Liver (tissue), 9 donors: Measurements from ENCODE around the gene ADISSP. TPM values are rescaled to one million over a fixed set of nuclear protein-coding genes. Genes with fewer than 3 reads are reported as not detected.

ENCODE experiments used
- DNase-seq: peaks from one replicate; pipeline ENCODE4 v3.0.0-alpha.2; 2017; ENCODE audit warnings: low spot score
- H3K27ac ChIP-seq, 2 donors: one replicate each; pipeline ENCODE4 v1.7.0; 2013; ENCODE audit warnings: inconsistent platforms in 2 of 2, low read length in 2 of 2, control low read depth in 1 of 2, low read depth in 1 of 2, mild to moderate bottlenecking in 1 of 2
- H3K27me3 ChIP-seq, 4 donors: one replicate each; pipeline versions ENCODE4 v1.6.1 to v1.7.0; 2013; ENCODE audit warnings: low read length in 3 of 4, inconsistent platforms in 1 of 4, mild to moderate bottlenecking in 1 of 4, moderate library complexity in 1 of 4; ENCODE audit not compliant: control insufficient read depth in 4 of 4, insufficient read depth in 4 of 4
- H3K36me3 ChIP-seq, 4 donors: one replicate each; pipeline versions ENCODE4 v1.6.1 to v1.7.0; 2013; ENCODE audit warnings: low read length in 3 of 4, mild to moderate bottlenecking in 3 of 4, low read depth in 1 of 4, moderate library complexity in 1 of 4; ENCODE audit not compliant: control insufficient read depth in 4 of 4, insufficient read depth in 3 of 4
- H3K4me1 ChIP-seq, 4 donors: one replicate each; pipeline versions ENCODE4 v1.6.1 to v1.7.0; 2013; ENCODE audit warnings: low read length in 3 of 4, mild to moderate bottlenecking in 3 of 4, moderate library complexity in 1 of 4; ENCODE audit not compliant: control insufficient read depth in 4 of 4, insufficient read depth in 4 of 4
- H3K4me3 ChIP-seq, 3 donors: one replicate each; pipeline versions ENCODE4 v1.6.1 to v1.7.0; 2013; ENCODE audit warnings: low read length in 3 of 3, control low read depth in 1 of 3, low read depth in 1 of 3, mild to moderate bottlenecking in 1 of 3
- H3K9ac ChIP-seq, 2 donors: one replicate each; pipeline ENCODE4 v1.7.0; 2013; ENCODE audit warnings: low read length in 2 of 2, mild to moderate bottlenecking in 2 of 2, moderate library complexity in 2 of 2, control low read depth in 1 of 2, low read depth in 1 of 2
- H3K9me3 ChIP-seq, 4 donors: one replicate each; pipeline versions ENCODE4 v1.6.1 to v1.7.0; 2013; ENCODE audit warnings: low read length in 3 of 4; ENCODE audit not compliant: control insufficient read depth in 4 of 4
- ATF3 ChIP-seq: IDR thresholded peaks from 2 replicates; pipeline ENCODE4 v1.6.1; 2016; ENCODE audit warnings: antibody characterized with exemption
- CTCF ChIP-seq: fragments of 150-350 bp; IDR thresholded peaks from 2 replicates; pipeline ENCODE4 v1.5.1; 2017; ENCODE audit warnings: improper control_type of control experiment, low read depth, low read length; ENCODE audit not compliant: missing input control
- EGR1 ChIP-seq, 2 donors: IDR thresholded peaks; 2 replicates each; pipeline ENCODE4 v1.6.1; 2016 to 2018; ENCODE audit warnings: antibody characterized with exemption in 2 of 2, low read depth in 2 of 2
- FOXA1 ChIP-seq: IDR thresholded peaks from 2 replicates; pipeline ENCODE4 v1.6.1; 2016; ENCODE audit warnings: antibody characterized with exemption
- FOXA2 ChIP-seq: IDR thresholded peaks from 2 replicates; pipeline ENCODE4 v1.6.1; 2016; ENCODE audit warnings: antibody characterized with exemption
- GABPA ChIP-seq, 2 donors: IDR thresholded peaks in 1 of 2; conservative IDR thresholded peaks in 1 of 2; 2 replicates each; pipeline ENCODE4 v1.6.1; 2016; ENCODE audit warnings: antibody characterized with exemption in 2 of 2, mild to moderate bottlenecking in 1 of 2, moderate library complexity in 1 of 2
- HNF4A ChIP-seq, 2 donors: conservative IDR thresholded peaks; 2 replicates each; pipeline ENCODE4 v1.6.1; 2016; ENCODE audit warnings: antibody characterized with exemption in 2 of 2, mild to moderate bottlenecking in 2 of 2
- HNF4G ChIP-seq: IDR thresholded peaks from 2 replicates; pipeline ENCODE4 v1.6.1; 2016; ENCODE audit warnings: antibody characterized with exemption
- JUND ChIP-seq, 2 donors: IDR thresholded peaks; 2 replicates each; pipeline ENCODE4 v1.6.1; 2016; ENCODE audit warnings: antibody characterized with exemption in 2 of 2
- MAX ChIP-seq: IDR thresholded peaks from 2 replicates; pipeline ENCODE4 v1.6.1; 2016; ENCODE audit warnings: antibody characterized with exemption
- NR2F2 ChIP-seq: IDR thresholded peaks from 2 replicates; pipeline ENCODE4 v1.6.1; 2016; ENCODE audit warnings: antibody characterized with exemption
- RAD21 ChIP-seq, 2 donors: IDR thresholded peaks; 2 replicates each; pipeline ENCODE4 v1.6.1; 2016; ENCODE audit warnings: antibody characterized with exemption in 2 of 2, mild to moderate bottlenecking in 2 of 2
- RXRA ChIP-seq, 2 donors: IDR thresholded peaks; 2 replicates each; pipeline ENCODE4 v1.6.1; 2017 to 2018; ENCODE audit warnings: antibody characterized with exemption in 2 of 2, mild to moderate bottlenecking in 1 of 2
- SP1 ChIP-seq: IDR thresholded peaks from 2 replicates; pipeline ENCODE4 v1.6.1; 2018; ENCODE audit warnings: antibody characterized with exemption, mild to moderate bottlenecking
- TAF1 ChIP-seq: conservative IDR thresholded peaks from 2 replicates; pipeline ENCODE4 v1.6.1; 2016; ENCODE audit warnings: antibody characterized with exemption, mild to moderate bottlenecking
- YY1 ChIP-seq: IDR thresholded peaks from 2 replicates; pipeline ENCODE4 v1.6.1; 2016; ENCODE audit warnings: antibody characterized with exemption, mild to moderate bottlenecking
- ZBTB33 ChIP-seq: IDR thresholded peaks from 2 replicates; pipeline ENCODE4 v1.6.1; 2016; ENCODE audit warnings: antibody characterized with exemption
- WGBS: extraction: QIAGEN DNeasy Blood & Tissue Kit; methylation state at CpG from one replicate; pipeline ENCODE4 v1.1.7; 2013; 5-methylcytosine and 5-hydroxymethylcytosine counted together
- polyA plus RNA-seq, 2 donors: library from polyadenylated mRNA; stranded (reverse) in 1 of 2; unstranded in 1 of 2; fragments of 200-250 nt in 1 of 2; fragments of >200 nt in 1 of 2; fragmentation: Nextera tagmentation in 1 of 2; extraction: Ambion mirVana in 1 of 2; gene quantifications; one replicate each; pipeline versions ENCODE4 v1.2.1 to v1.2.3, GENCODE V29; 2013 to 2015
- total RNA-seq, 2 donors: library from RNA; depleted of rRNA; stranded (reverse); fragments of >200 nt; gene quantifications; one replicate each; pipeline ENCODE4 v1.2.3, GENCODE V29; 2014
- TF ChIP-seq, protein P1 (sequence below): IDR thresholded peaks from 2 replicates; pipeline ENCODE4 v1.6.1; 2016; ENCODE audit warnings: antibody characterized with exemption, mild to moderate bottlenecking
- donor health status: healthy.
- donor health status: healthy.
- donor health status: healthy.
- donor health status: healthy.
- donor health status: healthy.

The ADISSP gene
- total and polyA plus RNA-seq, 4 donors = 3.8 to 27.3 (median 10.4) TPM

DNA sequence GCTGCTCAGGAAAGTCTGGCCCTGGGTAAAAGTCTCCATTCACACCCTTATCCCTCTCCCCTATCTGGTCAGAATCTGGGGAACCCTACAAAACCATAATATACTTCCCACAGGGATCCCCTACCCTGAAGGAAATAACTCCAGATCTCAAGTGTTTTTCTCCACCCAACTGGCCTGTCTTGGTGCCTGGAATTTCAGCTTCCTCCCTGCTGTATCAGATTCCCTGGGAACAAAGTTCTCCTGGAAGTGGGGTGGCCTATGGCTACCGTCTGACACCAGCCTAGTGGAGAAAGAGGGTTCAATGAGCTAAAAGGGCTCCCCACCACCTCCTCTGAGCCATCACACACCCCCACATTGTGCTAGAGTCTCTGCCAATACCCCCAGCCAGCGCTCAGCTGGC lies 20.1 kb downstream of the ADISSP start:
- no peak overlapping the region for H3K9ac ChIP-seq
- H3K9me3 ChIP-seq = no peaks in the 10 kb centered on the region
- DNase-seq = no peak
- H3K4me1 ChIP-seq = peaks cover 3 to 18% (median 9%) of the 10 kb centered on the region in 4 donors
- H3K4me3 ChIP-seq = no peak overlapping the region
- H3K27me3 ChIP-seq = no peaks in the 10 kb centered on the region
- H3K27ac ChIP-seq = no peak overlapping the region
- TF ChIP-seq EGR1 (IDR thresholded peaks at IDR 0.05; ENCODE audit: low read depth in 2 of 2) (no peak), SP1 (no peak), ATF3 (no peak), FOXA1 (no peak), MAX (no peak), TAF1 (no peak), HNF4G (no peak), HNF4A (conservative IDR thresholded peaks at IDR 0.05) (no peak), RAD21 (IDR thresholded peaks at IDR 0.05) (no peak), RXRA (IDR thresholded peaks at IDR 0.05) (no peak), GABPA (IDR thresholded peaks at IDR 0.05 in 1 of 2, conservative IDR thresholded peaks at IDR 0.05 in 1 of 2) (no peak), ZBTB33 (no peak), NR2F2 (no peak), YY1 (no peak), CTCF (no peak)
- 83% methylated on average over 2 of the region's 2 CpGs for WGBS
- H3K36me3 ChIP-seq = no peaks in the 10 kb centered on the region

DNA sequence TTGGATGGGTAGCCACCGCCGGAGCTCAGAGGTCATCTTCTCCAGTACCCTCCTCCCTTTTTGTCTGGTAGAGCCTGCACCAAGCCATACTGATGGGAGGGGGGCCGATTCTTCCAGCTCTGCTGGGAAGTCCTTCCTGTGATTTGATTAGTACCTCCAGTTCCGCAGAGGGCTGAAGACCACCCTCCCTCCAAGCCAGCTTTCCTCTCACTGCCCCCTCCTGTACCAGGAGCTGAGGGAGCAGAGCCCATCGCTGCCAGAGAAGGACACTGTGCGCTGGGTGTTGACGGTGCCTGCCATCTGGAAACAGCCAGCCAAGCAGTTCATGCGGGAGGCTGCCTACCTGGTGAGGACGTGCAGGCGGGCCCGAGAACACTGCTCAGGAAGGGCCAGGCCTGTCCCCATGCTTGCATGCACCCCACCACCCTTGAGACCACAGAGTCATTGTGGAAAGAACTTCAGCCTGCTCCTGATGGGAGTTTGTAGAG lies 21.8 kb downstream of the ADISSP start:
- Histone ChIP-seq H3K27ac (no peak overlapping the region), H3K27me3 (no peaks in the 10 kb centered on the region), H3K9me3 (no peaks in the 10 kb centered on the region), H3K36me3 (no peaks in the 10 kb centered on the region), H3K9ac (no peak overlapping the region), H3K4me1 (peaks cover 0 to 6% (median 2%) of the 10 kb centered on the region in 4 donors), H3K4me3 (no peak overlapping the region)
- DNase-seq = no peak
- WGBS = 73% methylated on average over 11 of the region's 11 CpGs
- TF ChIP-seq, protein P1, sequence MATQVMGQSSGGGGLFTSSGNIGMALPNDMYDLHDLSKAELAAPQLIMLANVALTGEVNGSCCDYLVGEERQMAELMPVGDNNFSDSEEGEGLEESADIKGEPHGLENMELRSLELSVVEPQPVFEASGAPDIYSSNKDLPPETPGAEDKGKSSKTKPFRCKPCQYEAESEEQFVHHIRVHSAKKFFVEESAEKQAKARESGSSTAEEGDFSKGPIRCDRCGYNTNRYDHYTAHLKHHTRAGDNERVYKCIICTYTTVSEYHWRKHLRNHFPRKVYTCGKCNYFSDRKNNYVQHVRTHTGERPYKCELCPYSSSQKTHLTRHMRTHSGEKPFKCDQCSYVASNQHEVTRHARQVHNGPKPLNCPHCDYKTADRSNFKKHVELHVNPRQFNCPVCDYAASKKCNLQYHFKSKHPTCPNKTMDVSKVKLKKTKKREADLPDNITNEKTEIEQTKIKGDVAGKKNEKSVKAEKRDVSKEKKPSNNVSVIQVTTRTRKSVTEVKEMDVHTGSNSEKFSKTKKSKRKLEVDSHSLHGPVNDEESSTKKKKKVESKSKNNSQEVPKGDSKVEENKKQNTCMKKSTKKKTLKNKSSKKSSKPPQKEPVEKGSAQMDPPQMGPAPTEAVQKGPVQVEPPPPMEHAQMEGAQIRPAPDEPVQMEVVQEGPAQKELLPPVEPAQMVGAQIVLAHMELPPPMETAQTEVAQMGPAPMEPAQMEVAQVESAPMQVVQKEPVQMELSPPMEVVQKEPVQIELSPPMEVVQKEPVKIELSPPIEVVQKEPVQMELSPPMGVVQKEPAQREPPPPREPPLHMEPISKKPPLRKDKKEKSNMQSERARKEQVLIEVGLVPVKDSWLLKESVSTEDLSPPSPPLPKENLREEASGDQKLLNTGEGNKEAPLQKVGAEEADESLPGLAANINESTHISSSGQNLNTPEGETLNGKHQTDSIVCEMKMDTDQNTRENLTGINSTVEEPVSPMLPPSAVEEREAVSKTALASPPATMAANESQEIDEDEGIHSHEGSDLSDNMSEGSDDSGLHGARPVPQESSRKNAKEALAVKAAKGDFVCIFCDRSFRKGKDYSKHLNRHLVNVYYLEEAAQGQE = no peak
- no peak for TF ChIP-seq MAX
- TF ChIP-seq FOXA2 = no peak
- TF ChIP-seq JUND (IDR thresholded peaks at IDR 0.05) = no peak
- TF ChIP-seq RAD21 (IDR thresholded peaks at IDR 0.05) = no peak
- TF ChIP-seq ATF3 = no peak
- TF ChIP-seq EGR1 (IDR thresholded peaks at IDR 0.05; ENCODE audit: low read depth in 2 of 2) = no peak
- no peak for TF ChIP-seq RXRA (IDR thresholded peaks at IDR 0.05)
- no peak for TF ChIP-seq SP1
- TF ChIP-seq HNF4G = no peak
- no peak for TF ChIP-seq GABPA (IDR thresholded peaks at IDR 0.05 in 1 of 2, conservative IDR thresholded peaks at IDR 0.05 in 1 of 2)
- no peak for TF ChIP-seq HNF4A (conservative IDR thresholded peaks at IDR 0.05)
- no peak for TF ChIP-seq CTCF
- no peak for TF ChIP-seq ZBTB33
- TF ChIP-seq YY1 = no peak
- TF ChIP-seq TAF1 = no peak
- no peak for TF ChIP-seq FOXA1
